Measurements from ENCODE around the gene UNC80.

- TF ChIP-seq CTCF (IDR thresholded peaks at IDR 0.05) (no peak), EZH2 (IDR thresholded peaks at IDR 0.05; ENCODE audit: borderline replicate concordance, insufficient read depth, low read depth, low read length, poor library complexity, severe bottlenecking) (no peak)
Measured at GRCh38 chr2:209817844-209818271, 46.2 kb downstream of the UNC80 start.

Data from B cell (primary cell).